ENCODE measurements around the gene SLC25A26. TPM values are rescaled to one million over a fixed set of nuclear protein-coding genes. Genes with fewer than 3 reads are reported as not detected.

Gene SLC25A26
- total and polyA plus RNA-seq, 12 donors: 12.1 to 44.2 (median 31.0) TPM

- ATAC-seq (no peak), DNase-seq (no peak)
- intact Hi-C loops (cut with DNase I): no loop called here
- Histone ChIP-seq H3K36me3 (peaks cover 0 to 94% (median 30%) of the 10 kb centered on the region in 9 donors), H3K4me1 (peaks cover 12 to 63% (median 45%) of the 10 kb centered on the region in 9 donors), H3K27me3 (no peaks in the 10 kb centered on the region), H3K4me3 (no peak overlapping the region), H3K9me3 (no peaks in the 10 kb centered on the region), H3K27ac (peak overlapping the region in 1 of 10 donors; percentile 26)
- 85 to 87% methylated on average over 13 of the region's 13 CpGs for WGBS, 2 donors
- TF ChIP-seq CTCF (IDR thresholded peaks at IDR 0.05): no peak
These were observed 182.7 kb downstream of the SLC25A26 start for GRCh38 chr3:66403323-66403990.

- H3K4me3 ChIP-seq: no peak overlapping the region
- ATAC-seq (no peak), DNase-seq (no peak)
- no peak for TF ChIP-seq CTCF (IDR thresholded peaks at IDR 0.05)
- H3K27me3 ChIP-seq: no peaks in the 10 kb centered on the region
- H3K4me1 ChIP-seq: peaks cover 13 to 68% (median 47%) of the 10 kb centered on the region in 9 donors
- intact Hi-C loops (cut with DNase I): no loop called here
- no peak overlapping the region for H3K27ac ChIP-seq
- peaks cover 0 to 91% (median 23%) of the 10 kb centered on the region in 9 donors for H3K36me3 ChIP-seq
- WGBS, 2 donors: 83 to 86% methylated on average over 15 of the region's 15 CpGs
- H3K9me3 ChIP-seq: no peaks in the 10 kb centered on the region
These were observed 183.4 kb downstream of the SLC25A26 start for GRCh38 chr3:66404197-66404596.

- H3K27ac ChIP-seq: peak overlapping the region in 8 of 10 donors; percentile 16 to 76 (median 60)
- intact Hi-C loops (cut with DNase I): loop anchor here in 8 of 10 donors (5.0 kb wide), 4 partner anchors 37 to 412 kb away; partner anchors contain the start of gene LRIG1 (in 1 of the 8)
- peak in 2 of 8 donors; percentile 4 to 6 for ATAC-seq
- H3K4me3 ChIP-seq: no peak overlapping the region
- no peaks in the 10 kb centered on the region for H3K27me3 ChIP-seq
- WGBS, 2 donors: 95% methylated on average over 32 of the region's 32 CpGs
- TF ChIP-seq CTCF (IDR thresholded peaks at IDR 0.05): no peak
- DNase-seq: no peak
- H3K9me3 ChIP-seq: no peaks in the 10 kb centered on the region
- peaks cover 13 to 77% (median 55%) of the 10 kb centered on the region in 9 donors for H3K4me1 ChIP-seq
- H3K36me3 ChIP-seq: peaks cover 0 to 92% (median 23%) of the 10 kb centered on the region in 9 donors
These were observed 184.3 kb downstream of the SLC25A26 start for GRCh38 chr3:66404903-66405700.

- Histone ChIP-seq H3K36me3 (peaks cover 0 to 92% (median 23%) of the 10 kb centered on the region in 9 donors), H3K27me3 (no peaks in the 10 kb centered on the region), H3K27ac (peak overlapping the region; percentile 1 to 76 (median 60)), H3K4me1 (peaks cover 13 to 74% (median 58%) of the 10 kb centered on the region in 9 donors), H3K9me3 (no peaks in the 10 kb centered on the region), H3K4me3 (no peak overlapping the region)
- no peak for DNase-seq
- TF ChIP-seq CTCF (IDR thresholded peaks at IDR 0.05): no peak
- intact Hi-C loops (cut with DNase I): loop anchor here (2.0 to 5.0 kb wide), 7 partner anchors 37 to 412 kb away; partner anchors contain the start of gene LRIG1 (in 1 of the 10)
- peak in 4 of 8 donors; percentile 19 to 56 (median 36) for ATAC-seq
- 87 to 89% methylated on average over 11 of the region's 11 CpGs for WGBS, 2 donors
These were observed 184.9 kb downstream of the SLC25A26 start for GRCh38 chr3:66405701-66406091.

Measured in heart right ventricle (tissue), 16 donors.